ENCODE measurements around the gene WTAP.

The WTAP gene

GRCh38 chr6:159800141-159800865 is 73.0 kb downstream of the WTAP start, which contains the start of gene PNLDC1:
TSS of gene PNLDC1 (plus strand) at chr6:159800276. CDS start at chr6:159800308, 32 bp downstream.
- no peaks in the 10 kb centered on the region for H3K27me3 ChIP-seq (ENCODE audit: control insufficient read depth in 1 of 2, insufficient read depth in 2 of 2, low read length in 2 of 2)
- H3K9ac ChIP-seq (ENCODE audit: low read depth in 1 of 2, low read length in 2 of 2) = no peak within 1 kb of the TSS
- H3K9me3 ChIP-seq (ENCODE audit: control insufficient read depth in 1 of 2, low read length in 2 of 2) = no peaks in the 10 kb centered on the region
- no peak within 1 kb of the TSS for H3K4me3 ChIP-seq (ENCODE audit: low read depth in 1 of 2, low read length in 2 of 2)
- H3K27ac ChIP-seq (ENCODE audit: low read depth, low read length) = no peak within 1 kb of the TSS
- peaks cover 17 to 43% of the 10 kb centered on the region in 2 donors for H3K36me3 ChIP-seq (ENCODE audit: control insufficient read depth in 1 of 2, insufficient read depth in 2 of 2, low read length in 2 of 2)
- no peaks in the 10 kb centered on the region for H3K4me1 ChIP-seq (ENCODE audit: control insufficient read depth in 1 of 2, insufficient read depth in 2 of 2, low read length in 2 of 2)

DNA sequence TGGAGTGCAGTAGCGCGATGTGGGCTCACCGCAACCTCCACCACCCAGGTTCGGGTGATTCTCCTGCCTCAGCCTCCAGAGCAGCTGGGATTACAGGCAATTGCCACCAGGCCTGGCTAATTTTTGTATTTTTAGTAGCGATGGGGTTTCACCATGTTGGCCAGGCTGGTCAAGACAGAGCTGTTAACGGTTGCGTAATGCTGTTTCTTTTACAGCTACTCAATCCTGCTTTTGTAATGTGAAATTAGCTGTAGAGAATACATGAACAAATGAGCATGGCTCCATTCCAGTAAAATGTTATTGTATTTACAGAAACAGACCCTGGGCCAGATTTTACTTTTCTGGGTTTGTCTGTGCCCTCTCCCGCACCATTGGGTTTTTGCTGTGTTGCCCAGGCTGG is 74.6 kb downstream of the WTAP start:
- H3K4me3 ChIP-seq (ENCODE audit: low read depth in 1 of 2, low read length in 2 of 2) = no peak overlapping the region
- no peak overlapping the region for H3K27ac ChIP-seq (ENCODE audit: low read depth, low read length)
- no peaks in the 10 kb centered on the region for H3K27me3 ChIP-seq (ENCODE audit: control insufficient read depth in 1 of 2, insufficient read depth in 2 of 2, low read length in 2 of 2)
- no peak overlapping the region for H3K9ac ChIP-seq (ENCODE audit: low read depth in 1 of 2, low read length in 2 of 2)
- peaks cover 17 to 33% of the 10 kb centered on the region in 2 donors for H3K36me3 ChIP-seq (ENCODE audit: control insufficient read depth in 1 of 2, insufficient read depth in 2 of 2, low read length in 2 of 2)
- H3K9me3 ChIP-seq (ENCODE audit: control insufficient read depth in 1 of 2, low read length in 2 of 2) = no peaks in the 10 kb centered on the region
- peaks cover 0 to 4% of the 10 kb centered on the region in 2 donors for H3K4me1 ChIP-seq (ENCODE audit: control insufficient read depth in 1 of 2, insufficient read depth in 2 of 2, low read length in 2 of 2)

DNA sequence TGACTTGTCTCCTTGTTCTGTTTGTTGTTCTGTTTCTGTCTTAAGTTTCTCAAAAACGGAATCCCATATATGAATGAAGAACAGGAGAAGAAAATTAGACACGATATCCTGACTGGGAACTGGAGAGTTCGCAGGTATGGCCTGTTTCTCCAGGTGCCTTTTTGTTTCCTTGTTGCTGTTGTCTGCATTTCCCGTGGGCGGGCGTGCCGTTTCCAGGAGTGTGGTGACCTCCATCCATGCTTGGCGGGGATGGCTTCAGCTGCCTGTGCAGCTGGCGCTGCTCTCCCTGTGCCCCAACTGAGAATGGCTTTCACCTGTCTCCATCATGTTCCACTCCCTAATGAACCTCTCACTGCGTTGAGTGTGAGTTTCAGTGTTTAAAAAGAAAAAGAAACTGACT is 77.2 kb downstream of the WTAP start:
- no peak overlapping the region for H3K27ac ChIP-seq (ENCODE audit: low read depth, low read length)
- no peak overlapping the region for H3K9ac ChIP-seq (ENCODE audit: low read depth in 1 of 2, low read length in 2 of 2)
- no peaks in the 10 kb centered on the region for H3K9me3 ChIP-seq (ENCODE audit: control insufficient read depth in 1 of 2, low read length in 2 of 2)
- H3K4me1 ChIP-seq (ENCODE audit: control insufficient read depth in 1 of 2, insufficient read depth in 2 of 2, low read length in 2 of 2) = peaks cover 4 to 5% of the 10 kb centered on the region in 2 donors
- no peak overlapping the region for H3K4me3 ChIP-seq (ENCODE audit: low read depth in 1 of 2, low read length in 2 of 2)
- no peaks in the 10 kb centered on the region for H3K27me3 ChIP-seq (ENCODE audit: control insufficient read depth in 1 of 2, insufficient read depth in 2 of 2, low read length in 2 of 2)
- H3K36me3 ChIP-seq (ENCODE audit: control insufficient read depth in 1 of 2, insufficient read depth in 2 of 2, low read length in 2 of 2) = peaks cover 0 to 7% of the 10 kb centered on the region in 2 donors

- Histone ChIP-seq H3K9me3 (ENCODE audit: control insufficient read depth in 1 of 2, low read length in 2 of 2) (no peaks in the 10 kb centered on the region), H3K36me3 (ENCODE audit: control insufficient read depth in 1 of 2, insufficient read depth in 2 of 2, low read length in 2 of 2) (no peaks in the 10 kb centered on the region), H3K27ac (ENCODE audit: low read depth, low read length) (no peak overlapping the region), H3K9ac (ENCODE audit: low read depth in 1 of 2, low read length in 2 of 2) (no peak overlapping the region), H3K4me3 (ENCODE audit: low read depth in 1 of 2, low read length in 2 of 2) (no peak overlapping the region), H3K27me3 (ENCODE audit: control insufficient read depth in 1 of 2, insufficient read depth in 2 of 2, low read length in 2 of 2) (no peaks in the 10 kb centered on the region), H3K4me1 (ENCODE audit: control insufficient read depth in 1 of 2, insufficient read depth in 2 of 2, low read length in 2 of 2) (peaks cover 4 to 5% of the 10 kb centered on the region in 2 donors)
Observed at GRCh38 chr6:159805440-159806020, 78.2 kb downstream of the WTAP start.
